ENCODE results near the gene MYBBP1A.

DNA sequence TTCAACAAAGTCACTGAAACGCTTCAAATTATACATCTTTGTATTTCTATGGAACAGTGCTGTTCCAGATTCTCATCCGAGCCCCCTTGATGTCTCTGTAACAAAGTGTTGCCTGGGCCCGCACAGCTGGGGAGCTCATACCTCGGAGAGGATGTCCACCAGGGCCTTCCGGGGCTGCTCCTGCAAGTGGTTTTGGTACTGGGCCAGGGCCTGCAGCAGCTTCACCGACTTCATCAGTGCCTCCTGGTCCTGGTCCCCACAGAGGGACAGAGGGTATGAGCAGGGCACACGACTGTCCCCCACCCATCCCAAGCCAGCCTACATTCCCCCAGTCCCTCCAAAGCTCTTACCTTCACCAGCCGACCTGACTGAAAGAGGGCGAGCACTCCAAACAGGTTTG, 1.5 kb downstream of the MYBBP1A start:
- TF ChIP-seq, protein P1, sequence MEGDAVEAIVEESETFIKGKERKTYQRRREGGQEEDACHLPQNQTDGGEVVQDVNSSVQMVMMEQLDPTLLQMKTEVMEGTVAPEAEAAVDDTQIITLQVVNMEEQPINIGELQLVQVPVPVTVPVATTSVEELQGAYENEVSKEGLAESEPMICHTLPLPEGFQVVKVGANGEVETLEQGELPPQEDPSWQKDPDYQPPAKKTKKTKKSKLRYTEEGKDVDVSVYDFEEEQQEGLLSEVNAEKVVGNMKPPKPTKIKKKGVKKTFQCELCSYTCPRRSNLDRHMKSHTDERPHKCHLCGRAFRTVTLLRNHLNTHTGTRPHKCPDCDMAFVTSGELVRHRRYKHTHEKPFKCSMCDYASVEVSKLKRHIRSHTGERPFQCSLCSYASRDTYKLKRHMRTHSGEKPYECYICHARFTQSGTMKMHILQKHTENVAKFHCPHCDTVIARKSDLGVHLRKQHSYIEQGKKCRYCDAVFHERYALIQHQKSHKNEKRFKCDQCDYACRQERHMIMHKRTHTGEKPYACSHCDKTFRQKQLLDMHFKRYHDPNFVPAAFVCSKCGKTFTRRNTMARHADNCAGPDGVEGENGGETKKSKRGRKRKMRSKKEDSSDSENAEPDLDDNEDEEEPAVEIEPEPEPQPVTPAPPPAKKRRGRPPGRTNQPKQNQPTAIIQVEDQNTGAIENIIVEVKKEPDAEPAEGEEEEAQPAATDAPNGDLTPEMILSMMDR (IDR thresholded peaks at IDR 0.05) = no peak
- TF ChIP-seq POLR2A (IDR thresholded peaks at IDR 0.05) = no peak
